ENCODE measurements around the gene TMEM171. TPM values are rescaled to one million over a fixed set of nuclear protein-coding genes. Genes with fewer than 3 reads are reported as not detected.

The TMEM171 gene
- total and polyA plus RNA-seq, 2 donors (not counting 1 experiment from before 2014, with no cell fraction given) = not detected

DNA sequence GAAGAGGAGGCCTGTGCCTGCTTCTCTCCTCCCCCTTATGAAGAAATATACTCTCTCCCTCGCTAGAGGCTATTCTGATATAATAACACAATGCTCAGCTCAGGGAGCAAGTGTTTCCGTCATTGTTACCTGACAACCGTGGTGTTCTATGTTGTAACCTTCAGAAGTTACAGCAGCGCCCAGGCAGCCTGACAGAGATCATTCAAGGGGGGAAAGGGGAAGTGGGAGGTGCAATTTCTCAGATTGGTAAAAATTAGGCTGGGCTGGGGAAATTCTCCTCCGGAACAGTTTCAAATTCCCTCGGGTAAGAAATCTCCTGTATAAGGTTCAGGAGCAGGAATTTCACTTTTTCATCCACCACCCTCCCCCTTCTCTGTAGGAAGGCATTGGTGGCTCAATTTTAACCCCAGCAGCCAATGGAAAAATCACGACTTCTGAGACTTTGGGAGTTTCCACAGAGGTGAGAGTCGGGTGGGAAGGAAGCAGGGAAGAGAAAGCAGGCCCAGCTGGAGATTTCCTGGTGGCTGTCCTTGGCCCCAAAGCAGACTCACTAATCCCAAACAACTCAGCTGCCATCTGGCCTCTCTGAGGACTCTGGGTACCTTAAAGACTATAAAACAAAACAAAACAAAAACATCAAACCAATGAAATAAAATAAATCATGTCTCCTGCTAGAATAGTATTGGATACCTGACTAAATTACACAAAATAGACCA is 53.9 kb downstream of the TMEM171 start:
- Histone ChIP-seq H3K9ac (ENCODE audit: low read length) (no peak overlapping the region), H3K36me3 (replicated peaks in 1 of 2; ENCODE audit: control extremely low read depth in 1 of 2, control insufficient read depth in 1 of 2, extremely low read depth in 1 of 2, insufficient read depth in 2 of 2, low read length in 1 of 2) (no peaks in the 10 kb centered on the region), H3K4me3 (ENCODE audit: control extremely low read depth in 1 of 5, extremely low read depth in 1 of 5, insufficient read depth in 1 of 5, low read depth in 2 of 5, low read length in 4 of 5) (no peak overlapping the region), H3K9me3 (ENCODE audit: control extremely low read depth in 1 of 3, control insufficient read depth in 2 of 3, insufficient read depth in 1 of 3, low read length in 2 of 3) (no peaks in the 10 kb centered on the region), H2AFZ (ENCODE audit: insufficient read depth, low read depth, low read length, poor library complexity, severe bottlenecking) (no peak overlapping the region), H3K79me2 (ENCODE audit: control insufficient read depth, insufficient read depth, low read length) (no peaks in the 10 kb centered on the region), H3K4me2 (replicated peaks; ENCODE audit: low read depth, low read length, poor library complexity, severe bottlenecking) (no peak overlapping the region), H3K27me3 (replicated peaks in 1 of 4; ENCODE audit: control extremely low read depth in 1 of 4, control insufficient read depth in 3 of 4, insufficient read depth in 4 of 4, low read length in 3 of 4) (peaks cover 0 to 44% (median 21%) of the 10 kb centered on the region in 4 experiments), H3K27ac (ENCODE audit: low read length in 2 of 2) (no peak overlapping the region), H3K4me1 (ENCODE audit: control insufficient read depth in 2 of 2, insufficient read depth in 2 of 2, low read length in 2 of 2) (peaks cover 0 to 3% of the 10 kb centered on the region in 2 donors), H4K20me1 (ENCODE audit: control insufficient read depth, insufficient read depth, low read length, poor library complexity, severe bottlenecking) (no peaks in the 10 kb centered on the region)
- Mint-ChIP-seq H3K4me1 (peaks cover 2% of the 10 kb centered on the region), H3K4me3 (no peak overlapping the region), H3K9me3 (ENCODE audit: insufficient read depth) (no peaks in the 10 kb centered on the region), H3K27me3 (peaks cover 61% of the 10 kb centered on the region), H3K27ac (no peak overlapping the region)
- 46% methylated on average over 3 of the region's 8 CpGs for WGBS (ENCODE audit: insufficient coverage)
- ChIA-PET CTCF (no interaction called here), POLR2A (no interaction called here)
- no peak for ATAC-seq (ENCODE audit: low read depth)
- no peak for TF ChIP-seq EZH2 (IDR thresholded peaks at IDR 0.05; ENCODE audit: borderline replicate concordance, insufficient read depth, low read depth, low read length, poor library complexity, severe bottlenecking)
- TF ChIP-seq, protein P1, sequence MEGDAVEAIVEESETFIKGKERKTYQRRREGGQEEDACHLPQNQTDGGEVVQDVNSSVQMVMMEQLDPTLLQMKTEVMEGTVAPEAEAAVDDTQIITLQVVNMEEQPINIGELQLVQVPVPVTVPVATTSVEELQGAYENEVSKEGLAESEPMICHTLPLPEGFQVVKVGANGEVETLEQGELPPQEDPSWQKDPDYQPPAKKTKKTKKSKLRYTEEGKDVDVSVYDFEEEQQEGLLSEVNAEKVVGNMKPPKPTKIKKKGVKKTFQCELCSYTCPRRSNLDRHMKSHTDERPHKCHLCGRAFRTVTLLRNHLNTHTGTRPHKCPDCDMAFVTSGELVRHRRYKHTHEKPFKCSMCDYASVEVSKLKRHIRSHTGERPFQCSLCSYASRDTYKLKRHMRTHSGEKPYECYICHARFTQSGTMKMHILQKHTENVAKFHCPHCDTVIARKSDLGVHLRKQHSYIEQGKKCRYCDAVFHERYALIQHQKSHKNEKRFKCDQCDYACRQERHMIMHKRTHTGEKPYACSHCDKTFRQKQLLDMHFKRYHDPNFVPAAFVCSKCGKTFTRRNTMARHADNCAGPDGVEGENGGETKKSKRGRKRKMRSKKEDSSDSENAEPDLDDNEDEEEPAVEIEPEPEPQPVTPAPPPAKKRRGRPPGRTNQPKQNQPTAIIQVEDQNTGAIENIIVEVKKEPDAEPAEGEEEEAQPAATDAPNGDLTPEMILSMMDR (IDR thresholded peaks at IDR 0.05) = no peak
- no peak for DNase-seq
- intact Hi-C loops (cut with micrococcal nuclease) = no loop called here

DNA sequence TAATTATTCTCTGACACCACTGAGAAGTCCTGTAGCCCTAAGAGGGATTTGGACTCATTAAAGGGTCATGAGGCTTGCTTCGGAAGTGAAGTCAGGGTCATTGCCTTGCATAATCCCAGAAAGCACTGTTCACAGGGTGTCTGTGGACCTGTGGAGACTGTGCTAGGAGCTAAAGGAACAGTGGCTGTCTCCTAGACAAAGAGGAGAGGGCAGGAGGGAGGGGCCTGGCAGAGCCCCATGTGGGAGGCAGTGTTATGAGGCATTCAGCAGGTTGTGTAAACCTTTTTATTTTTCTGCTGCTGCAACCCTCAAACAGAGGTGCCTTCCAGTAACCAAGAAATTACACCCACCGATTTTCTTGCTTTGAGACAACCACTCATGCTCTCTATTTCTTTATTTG is 55.9 kb downstream of the TMEM171 start:
- Histone ChIP-seq H4K20me1 (ENCODE audit: control insufficient read depth, insufficient read depth, low read length, poor library complexity, severe bottlenecking) (no peaks in the 10 kb centered on the region), H3K27ac (ENCODE audit: low read length in 2 of 2) (no peak overlapping the region), H2AFZ (ENCODE audit: insufficient read depth, low read depth, low read length, poor library complexity, severe bottlenecking) (no peak overlapping the region), H3K36me3 (replicated peaks in 1 of 2; ENCODE audit: control extremely low read depth in 1 of 2, control insufficient read depth in 1 of 2, extremely low read depth in 1 of 2, insufficient read depth in 2 of 2, low read length in 1 of 2) (no peaks in the 10 kb centered on the region), H3K9me3 (ENCODE audit: control extremely low read depth in 1 of 3, control insufficient read depth in 2 of 3, insufficient read depth in 1 of 3, low read length in 2 of 3) (no peaks in the 10 kb centered on the region), H3K4me2 (replicated peaks; ENCODE audit: low read depth, low read length, poor library complexity, severe bottlenecking) (no peak overlapping the region), H3K4me3 (ENCODE audit: control extremely low read depth in 1 of 5, extremely low read depth in 1 of 5, insufficient read depth in 1 of 5, low read depth in 2 of 5, low read length in 4 of 5) (no peak overlapping the region), H3K9ac (ENCODE audit: low read length) (no peak overlapping the region), H3K4me1 (ENCODE audit: control insufficient read depth in 2 of 2, insufficient read depth in 2 of 2, low read length in 2 of 2) (peaks cover 0 to 3% of the 10 kb centered on the region in 2 donors), H3K79me2 (ENCODE audit: control insufficient read depth, insufficient read depth, low read length) (no peaks in the 10 kb centered on the region), H3K27me3 (replicated peaks in 1 of 4; ENCODE audit: control extremely low read depth in 1 of 4, control insufficient read depth in 3 of 4, insufficient read depth in 4 of 4, low read length in 3 of 4) (peaks cover 0 to 44% (median 21%) of the 10 kb centered on the region in 4 experiments)
- no peaks in the 10 kb centered on the region for H3K9me3 Mint-ChIP-seq (ENCODE audit: insufficient read depth)
- WGBS (ENCODE audit: insufficient coverage) = 100% methylated on average over 1 of the region's 2 CpGs
- intact Hi-C loops (cut with micrococcal nuclease) = no loop called here
- no peak overlapping the region for H3K4me3 Mint-ChIP-seq
- ATAC-seq (ENCODE audit: low read depth) (no peak), DNase-seq (no peak)
- peaks cover 2% of the 10 kb centered on the region for H3K4me1 Mint-ChIP-seq
- TF ChIP-seq, protein P1 (IDR thresholded peaks at IDR 0.05) = no peak
- TF ChIP-seq EZH2 (IDR thresholded peaks at IDR 0.05; ENCODE audit: borderline replicate concordance, insufficient read depth, low read depth, low read length, poor library complexity, severe bottlenecking) = no peak
- ChIA-PET POLR2A (no interaction called here), CTCF (no interaction called here)
- peaks cover 67% of the 10 kb centered on the region for H3K27me3 Mint-ChIP-seq
- no peak overlapping the region for H3K27ac Mint-ChIP-seq

All from B cell (primary cell).